HuH-7.5 (cell line): ENCODE results near the gene HAVCR1.
"Not testable (repeated sequence)": the region's sequence is repeated elsewhere in the genome, so short reads cannot be mapped to it uniquely, and the experiment has no call there.

Experiments
- DNase-seq: peaks from one replicate; pipeline ENCODE4 v3.0.0; 2011; ENCODE audit warnings: low spot score

Gene HAVCR1

DNA sequence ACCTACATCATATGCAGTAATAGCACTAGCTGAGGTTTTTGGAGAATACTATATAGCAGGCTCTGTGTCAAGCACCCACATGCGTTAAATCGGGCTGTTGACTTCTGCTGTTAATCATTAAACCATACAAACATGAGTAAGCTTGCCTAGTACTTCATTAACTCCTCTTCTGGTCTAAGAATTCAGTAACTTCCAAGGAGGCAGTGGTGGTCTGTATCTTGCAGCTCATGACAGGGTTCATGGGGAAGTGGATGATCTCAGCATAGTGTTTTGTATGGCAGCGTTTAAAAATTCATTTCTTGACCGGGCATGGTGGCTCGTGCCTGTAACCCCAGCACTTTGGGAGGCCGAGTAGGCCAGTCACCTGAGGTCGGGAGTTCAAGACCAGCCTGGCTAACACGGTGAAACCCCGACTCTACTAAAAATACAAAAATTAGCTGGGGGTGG, at the start of gene HAVCR1:
Gene HAVCR1 (minus strand): TSS at position 24 of the 447 bp plus-strand sequence. CDS start 1,173 bp downstream, outside the sequence.
- DNase-seq = peak; percentile 33

DNA sequence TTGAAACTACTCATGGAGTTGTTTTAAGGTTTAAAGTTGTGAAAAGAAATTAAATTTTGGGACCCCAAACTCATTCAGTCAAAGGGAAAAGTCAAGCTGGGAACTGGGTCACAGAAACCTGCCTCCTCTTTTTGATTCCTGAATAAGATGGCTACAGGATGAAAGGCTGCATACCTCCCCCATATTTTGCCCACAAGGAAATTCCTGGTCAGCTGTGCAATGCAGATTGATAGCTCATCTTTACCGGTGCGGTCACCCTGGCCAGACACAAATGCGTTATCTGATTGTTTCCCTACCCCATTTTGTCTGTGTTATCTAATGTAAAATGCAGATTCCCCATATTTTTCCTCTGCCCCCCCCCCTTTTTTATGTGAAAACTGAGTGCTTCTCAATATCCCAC, 48.6 kb upstream of the HAVCR1 start:
- no peak for DNase-seq

DNA sequence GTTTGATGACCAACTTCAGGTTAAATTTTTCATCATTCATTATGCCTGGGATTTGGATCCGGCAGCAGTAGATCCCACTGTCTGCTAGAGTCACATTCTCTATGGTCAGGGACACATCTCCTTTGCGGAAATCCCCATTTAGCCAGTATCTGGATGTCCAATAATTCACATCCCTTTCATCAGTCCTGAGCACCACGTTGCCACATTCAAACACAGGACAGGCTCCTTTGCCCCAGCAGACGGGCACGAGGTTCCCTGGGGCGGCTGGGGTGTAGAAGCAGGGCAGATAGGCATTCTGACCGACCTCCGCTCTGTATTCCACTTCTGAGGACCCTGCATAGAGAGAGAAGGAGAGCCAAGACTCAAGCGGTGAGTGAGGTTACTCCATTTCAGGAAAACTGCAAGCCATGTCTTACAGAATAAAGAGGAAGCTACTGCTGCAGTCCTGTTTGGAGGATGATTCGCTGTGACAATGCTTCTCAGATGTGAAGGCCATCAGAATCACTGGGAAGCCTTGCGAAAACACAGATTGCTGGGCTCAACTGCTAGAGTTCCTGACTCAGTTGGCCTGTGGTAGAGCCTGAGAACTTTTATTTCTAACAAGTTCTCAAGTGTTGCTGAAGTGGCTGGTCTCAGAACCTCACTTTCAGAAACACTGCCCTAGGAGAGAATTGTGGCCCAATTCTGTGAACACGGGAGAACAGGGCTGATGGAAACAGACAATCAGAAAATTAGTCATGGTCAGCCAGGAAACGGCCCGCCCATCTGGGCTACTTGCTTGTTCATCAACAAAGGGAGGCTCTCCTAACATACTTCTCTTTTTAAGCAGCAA, 47.9 kb upstream of the HAVCR1 start:
- DNase-seq = no peak

DNA sequence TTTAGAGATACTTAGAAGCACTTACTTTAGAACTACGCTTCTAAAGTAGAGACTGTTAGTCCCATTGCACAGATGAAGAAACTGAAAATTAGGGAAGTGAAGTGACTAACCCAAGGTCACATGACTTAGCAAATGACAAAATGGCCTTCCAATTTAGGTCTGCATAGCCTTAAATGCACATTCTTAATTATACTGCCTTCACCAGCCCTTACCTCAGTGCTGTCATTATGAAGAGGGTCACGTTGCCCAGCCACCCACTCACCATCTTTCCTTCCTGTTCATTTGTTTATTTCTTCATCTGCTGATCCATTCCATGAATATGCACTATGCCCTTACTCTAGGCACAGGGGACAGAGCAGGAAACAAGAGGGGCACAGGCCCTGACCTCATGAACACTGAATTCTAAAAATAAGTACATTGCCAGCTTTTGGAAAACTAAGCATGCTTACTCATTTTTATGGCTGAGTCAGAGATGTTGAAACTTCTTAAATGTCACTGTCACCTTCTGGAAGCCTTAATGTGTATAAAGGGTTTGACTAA, 41.3 kb upstream of the HAVCR1 start:
- DNase-seq = no peak

DNA sequence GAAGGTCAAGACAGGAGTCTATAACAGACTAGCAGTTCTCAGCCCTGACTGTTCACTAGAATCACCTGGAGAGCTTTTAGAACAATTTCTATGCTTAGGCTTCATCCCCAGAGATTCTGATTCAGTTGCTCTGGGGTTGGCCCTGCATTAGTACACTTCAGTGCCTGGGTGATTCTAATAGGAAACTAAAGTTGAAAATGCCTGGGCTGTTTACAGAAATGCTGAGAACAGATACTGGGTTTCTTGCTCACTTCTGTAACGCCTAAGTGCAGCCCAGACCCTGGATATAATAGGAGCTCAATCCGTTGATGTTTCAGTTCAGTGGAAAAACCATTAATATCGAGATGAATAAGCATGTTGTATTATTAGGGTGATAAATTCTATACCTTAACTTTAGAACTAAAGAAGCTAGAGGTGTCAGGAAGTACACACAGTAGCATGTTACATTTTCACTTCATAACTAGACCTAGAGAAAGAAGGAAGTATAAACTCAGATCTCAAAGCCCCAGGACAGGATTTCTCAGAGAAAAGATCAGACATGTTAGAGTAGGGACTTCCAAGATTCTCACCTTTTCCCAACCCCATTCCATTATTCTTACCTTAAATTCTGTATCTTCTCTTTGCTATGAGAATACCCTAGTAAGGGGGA, 29.6 kb upstream of the HAVCR1 start:
- DNase-seq = no peak

DNA sequence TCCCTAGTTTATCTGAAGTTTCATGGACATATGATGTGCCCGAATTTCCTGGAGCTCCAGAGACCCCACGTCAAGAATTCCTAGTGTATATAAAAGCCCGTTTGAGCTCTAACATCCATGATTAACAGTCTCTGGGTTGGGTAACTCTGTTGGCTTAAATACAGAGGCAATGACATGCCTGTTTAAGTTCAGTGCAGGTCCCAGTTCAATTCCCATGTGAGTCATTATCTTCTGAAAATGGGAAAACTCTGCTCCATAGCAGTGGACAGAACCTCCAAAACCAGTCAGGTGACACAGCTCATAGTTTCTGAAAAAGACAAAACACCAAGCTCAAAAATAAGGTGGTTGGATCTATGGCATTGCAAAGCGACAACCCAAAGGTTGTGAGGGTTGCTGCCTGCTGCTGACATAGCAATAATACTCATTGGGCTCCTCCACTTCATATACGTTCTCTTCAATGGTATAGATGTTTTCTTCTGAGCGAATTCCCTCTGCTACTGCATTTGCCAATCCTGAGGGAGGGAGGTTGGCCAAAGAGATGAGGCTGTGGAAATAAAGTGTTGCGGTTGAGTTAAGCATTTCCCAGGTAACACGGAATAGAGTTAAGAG, 27.9 kb upstream of the HAVCR1 start:
- DNase-seq = no peak

DNA sequence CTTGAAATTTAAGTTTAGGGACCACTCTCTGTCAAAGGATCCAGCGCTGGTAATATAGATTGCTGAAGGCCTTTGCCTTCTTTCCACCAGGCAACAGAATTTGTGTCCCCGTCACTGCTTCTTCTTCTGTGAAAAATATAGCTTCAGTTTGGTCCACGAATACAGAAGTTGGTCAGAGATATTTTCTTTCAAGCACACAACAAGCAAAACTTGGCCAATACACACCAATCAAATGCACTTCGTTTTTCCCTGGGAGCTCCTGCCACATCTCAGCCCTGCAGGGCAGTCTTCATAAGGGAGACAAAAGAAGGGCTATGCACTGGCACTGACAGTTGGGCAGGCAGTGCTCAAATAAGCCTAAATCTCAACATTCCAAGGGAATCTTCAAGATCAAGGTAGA, 27.0 kb upstream of the HAVCR1 start:
- DNase-seq = no peak

DNA sequence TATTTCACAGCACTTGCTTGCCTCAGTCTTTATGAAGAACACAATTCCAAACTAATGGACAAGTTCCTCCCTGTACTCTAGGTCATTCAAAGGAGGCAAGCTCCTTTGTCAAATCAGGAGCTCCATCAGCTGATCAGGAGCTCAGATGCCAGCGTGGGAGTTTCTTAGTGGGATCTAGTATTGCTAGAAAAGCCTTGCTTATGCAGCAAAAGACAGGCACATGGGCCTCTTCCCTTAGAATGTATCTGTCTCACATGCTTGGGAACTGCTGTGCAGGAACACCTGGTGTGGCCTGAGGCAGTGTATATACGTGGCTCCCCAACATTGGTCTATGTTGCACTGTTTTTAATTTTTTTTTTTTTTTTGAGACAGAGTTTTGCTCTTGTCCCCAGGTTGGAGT, 21.4 kb upstream of the HAVCR1 start:
- no peak for DNase-seq

DNA sequence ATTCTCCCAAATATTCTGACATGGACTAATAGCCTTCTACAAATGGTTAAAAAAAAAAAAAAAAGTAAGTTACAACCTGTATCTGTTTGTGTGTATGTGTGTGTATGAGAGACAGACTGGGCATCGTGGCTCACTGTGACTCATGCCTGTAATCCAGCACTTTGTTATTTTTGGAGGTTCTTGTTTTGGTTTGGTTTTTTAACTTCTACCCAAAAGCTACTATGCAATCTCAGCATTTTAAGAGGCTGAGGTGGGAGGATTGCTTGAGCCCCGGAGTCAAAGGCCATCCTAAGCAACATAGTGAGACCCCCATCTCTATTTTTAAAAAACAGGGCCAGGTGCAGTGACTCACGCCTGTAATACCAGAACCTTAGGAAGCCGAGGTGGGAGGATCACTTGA, 17.6 kb upstream of the HAVCR1 start:
- DNase-seq = no peak

DNA sequence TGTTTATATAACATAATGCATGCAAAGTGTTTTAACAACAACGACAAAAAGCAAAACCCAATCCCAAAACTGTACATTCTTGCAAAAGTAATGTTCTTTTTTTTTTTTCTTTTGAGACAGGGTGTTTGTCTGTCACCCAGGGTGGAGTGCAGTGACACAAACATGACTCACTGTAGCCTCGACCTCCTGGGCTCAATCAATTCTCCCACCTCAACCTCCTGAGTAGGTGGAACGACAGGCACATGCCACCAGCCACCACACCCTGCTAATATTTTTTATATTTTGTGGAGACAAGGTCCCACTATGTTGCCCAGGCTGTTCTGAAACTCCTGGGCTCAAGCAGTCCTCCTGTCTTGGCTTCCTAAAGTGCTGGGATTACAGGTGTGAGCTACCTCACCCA, 13.6 kb upstream of the HAVCR1 start:
- DNase-seq = no peak

DNA sequence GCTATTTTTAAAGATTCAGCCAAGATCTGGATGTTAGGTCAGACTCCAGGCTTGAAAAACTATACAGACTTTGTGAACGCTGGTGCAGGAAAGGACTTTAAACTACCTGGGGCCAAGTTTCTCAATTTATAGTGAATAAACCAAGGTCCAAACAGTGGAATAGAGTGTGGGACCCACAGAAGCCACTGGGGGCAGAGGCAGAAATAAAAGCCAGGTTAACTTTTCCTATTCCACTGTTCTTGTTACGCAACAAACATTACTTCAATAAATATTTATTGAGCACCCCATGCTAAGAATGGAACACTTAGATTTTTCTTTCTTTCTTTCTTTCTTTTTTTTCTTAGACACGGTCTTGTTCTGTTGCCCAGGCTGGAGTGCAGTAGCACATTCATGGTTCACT, 11.0 kb upstream of the HAVCR1 start:
- DNase-seq = no peak

DNA sequence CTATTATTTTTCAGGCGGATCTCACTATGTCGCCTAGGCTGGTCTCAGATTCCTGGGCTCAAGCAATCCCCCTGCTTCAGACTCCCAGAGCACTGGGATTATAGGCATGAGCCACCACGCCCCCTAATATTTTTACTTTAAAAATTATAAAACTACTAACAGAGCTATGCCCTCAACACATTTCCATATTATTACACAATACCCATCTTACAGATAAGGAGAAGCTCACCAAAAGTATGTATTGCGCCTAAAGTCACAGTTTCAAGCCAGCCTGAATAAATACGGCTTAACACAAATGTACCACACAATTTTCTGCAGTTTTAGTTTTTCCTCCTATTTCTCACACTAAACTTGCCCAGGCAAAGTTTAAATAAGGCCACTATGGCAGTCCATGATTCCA, 9.9 kb upstream of the HAVCR1 start:
- no peak for DNase-seq

DNA sequence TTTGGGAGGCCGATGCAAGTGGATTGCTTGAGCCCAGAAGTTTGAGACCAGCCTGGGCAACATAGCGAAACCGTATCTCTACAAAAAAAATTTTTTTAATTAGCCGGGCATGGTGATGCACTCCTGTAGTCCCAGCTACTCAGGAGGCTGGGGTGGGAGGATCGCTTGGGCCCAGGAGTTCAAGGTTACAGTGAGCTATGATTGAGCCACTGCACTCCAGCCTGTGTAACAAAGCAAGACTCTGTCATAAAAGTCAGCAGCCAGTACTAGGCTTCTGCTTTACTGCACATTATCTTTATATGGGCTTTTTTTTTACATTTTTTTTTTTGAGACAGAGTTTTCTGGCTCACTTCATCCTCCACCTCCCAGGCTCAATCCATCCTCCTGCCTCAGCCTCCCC, 9.4 kb upstream of the HAVCR1 start:
- DNase-seq = no peak

DNA sequence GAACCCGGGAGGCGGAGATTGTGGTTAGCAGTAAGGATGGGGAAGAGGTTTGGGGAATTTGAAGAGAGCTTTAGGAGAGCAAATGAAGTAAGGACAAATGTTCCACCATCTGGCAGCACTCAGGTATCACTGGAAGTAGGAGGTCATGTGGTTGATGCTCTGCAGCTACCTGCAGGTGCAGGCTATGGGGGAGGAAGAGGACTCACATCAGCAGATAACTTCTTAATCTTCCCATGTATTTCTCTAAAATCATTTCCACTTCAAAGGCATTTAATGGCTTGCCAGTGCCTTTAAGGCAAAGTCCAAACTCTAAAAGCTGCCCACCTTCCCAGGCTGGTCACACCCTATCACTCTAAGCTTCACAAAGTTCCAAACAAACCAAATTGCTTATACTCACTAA, 8.1 kb upstream of the HAVCR1 start:
- no peak for DNase-seq

DNA sequence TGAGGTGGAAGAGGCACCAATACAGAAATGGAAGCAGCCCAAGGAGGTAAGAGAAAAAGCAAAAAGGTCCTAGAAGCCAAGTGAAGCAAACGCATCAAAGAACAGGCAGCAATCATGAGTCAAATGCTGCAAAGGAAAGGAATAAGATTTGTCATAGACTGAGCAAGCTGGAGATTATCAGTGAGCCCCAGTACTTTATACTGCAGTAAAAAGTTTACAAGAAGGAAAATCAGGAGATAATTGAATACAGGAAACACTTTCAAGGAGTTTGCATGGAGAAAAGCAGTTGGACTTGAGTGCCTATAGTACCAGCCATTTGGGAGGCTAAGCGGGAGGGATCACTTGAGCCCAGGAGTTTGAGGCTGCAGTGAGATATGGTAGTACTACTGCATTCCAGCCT, 7.2 kb upstream of the HAVCR1 start:
- no peak for DNase-seq

DNA sequence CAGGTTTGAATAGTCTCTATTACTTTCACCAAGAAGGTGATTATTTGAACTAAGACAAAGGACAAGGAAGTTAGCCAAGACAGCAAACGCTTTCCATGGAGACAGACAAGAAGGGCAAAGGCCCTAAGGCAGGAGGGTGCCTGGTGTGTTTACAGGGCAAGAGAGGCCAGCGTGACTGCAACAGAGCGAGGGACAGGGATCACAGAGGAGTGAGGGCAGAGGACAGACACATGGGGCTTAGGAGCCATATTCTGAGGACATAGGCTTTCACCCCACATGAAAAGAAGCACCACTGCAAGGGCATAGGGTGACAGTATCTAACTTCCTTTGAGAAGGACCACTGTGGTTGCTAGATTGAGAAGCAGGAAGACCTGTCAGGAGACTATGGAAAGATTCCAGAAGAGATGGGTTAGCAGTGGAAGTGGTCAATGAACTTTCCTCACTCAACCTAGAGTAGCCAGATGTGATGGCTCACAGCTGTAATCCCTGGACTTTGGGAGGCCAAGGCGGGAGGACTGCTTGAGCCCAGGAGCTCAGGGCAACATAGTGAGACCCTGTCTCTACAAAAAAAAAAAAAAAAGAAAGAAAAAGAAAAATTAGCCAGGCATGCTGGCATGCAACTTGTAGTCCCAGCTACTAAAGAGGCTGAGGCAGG, 5.0 kb upstream of the HAVCR1 start:
- no peak for DNase-seq

DNA sequence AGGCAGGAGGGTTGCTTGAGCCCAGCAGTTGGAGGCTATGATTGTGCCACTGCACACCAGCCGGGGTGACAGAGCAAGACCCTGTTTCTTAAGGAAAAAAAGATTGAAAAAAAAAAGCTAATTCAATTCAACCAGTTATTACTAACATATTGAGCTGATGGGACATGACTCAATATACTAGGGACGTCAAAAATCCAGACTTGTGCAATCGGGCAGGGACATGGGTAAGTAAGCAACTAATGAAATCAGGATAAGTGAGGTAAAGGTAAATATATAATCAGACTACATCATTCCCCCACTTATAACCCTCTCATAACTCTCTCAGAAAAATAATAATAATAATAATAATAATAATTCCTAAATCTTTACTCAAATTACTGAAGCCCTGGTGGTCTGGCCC, 975 bp upstream of the HAVCR1 start:
- DNase-seq = no peak

DNA sequence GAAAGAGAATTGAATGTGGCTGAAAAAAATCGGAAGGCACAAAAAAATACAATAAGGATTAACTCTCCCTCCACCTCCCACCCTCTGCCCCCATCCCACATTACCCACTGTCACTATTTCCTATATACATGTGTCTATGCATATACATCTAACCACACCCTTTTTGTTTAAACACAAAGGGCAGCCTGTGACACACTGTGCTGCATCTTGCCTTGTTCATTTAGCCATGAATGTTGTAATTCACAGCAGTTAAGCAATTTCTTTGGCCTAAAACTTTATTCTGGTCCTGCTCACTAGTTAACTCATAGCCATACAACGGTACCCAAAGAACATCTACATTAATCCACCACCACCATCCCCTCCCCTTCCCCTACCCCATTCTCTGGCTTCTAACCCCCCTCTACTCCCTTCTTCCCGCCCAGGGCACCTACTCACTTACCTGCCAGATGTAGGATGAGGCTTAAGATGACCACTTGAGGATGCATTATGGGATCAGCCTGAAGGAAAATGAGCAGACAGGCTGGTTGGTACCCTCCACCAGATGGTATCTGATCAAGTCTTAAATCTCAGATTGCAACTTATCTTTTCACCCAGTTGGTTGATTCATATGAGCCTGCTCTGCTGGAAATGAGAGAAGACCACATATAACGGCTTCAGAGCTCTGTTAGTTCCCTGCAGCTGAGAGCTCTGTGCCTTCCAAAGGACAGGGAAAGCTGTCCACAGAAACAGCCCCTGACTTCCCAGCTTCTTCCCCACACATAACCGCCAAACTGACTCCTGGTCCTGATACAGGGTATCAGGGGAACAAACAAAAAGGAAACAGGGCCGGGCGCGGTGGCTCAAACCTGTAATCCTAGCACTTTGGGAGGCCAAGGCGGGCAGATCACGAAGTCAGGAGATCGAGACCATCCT, 1.2 kb downstream of the HAVCR1 start:
- DNase-seq = no peak

DNA sequence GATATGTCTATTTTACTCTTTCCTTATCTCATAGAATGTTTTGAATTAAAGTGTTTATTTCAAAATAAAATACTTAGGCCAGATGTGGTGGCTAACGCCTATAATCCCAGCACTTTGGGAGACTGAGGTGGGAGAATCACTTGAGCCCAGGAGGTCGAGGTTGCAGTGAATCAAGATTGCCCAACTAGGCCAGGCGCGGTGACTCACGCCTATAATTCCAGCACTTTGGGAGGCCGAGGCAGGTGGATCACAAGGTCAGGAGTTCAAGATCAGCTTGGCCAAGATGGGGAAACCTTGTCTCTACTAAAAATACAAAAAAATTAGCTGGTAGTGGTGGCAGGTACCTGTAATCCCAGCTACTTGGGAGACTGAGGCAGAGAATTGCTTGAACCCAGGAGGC, 2.1 kb downstream of the HAVCR1 start:
- DNase-seq = not testable (repeated sequence)

DNA sequence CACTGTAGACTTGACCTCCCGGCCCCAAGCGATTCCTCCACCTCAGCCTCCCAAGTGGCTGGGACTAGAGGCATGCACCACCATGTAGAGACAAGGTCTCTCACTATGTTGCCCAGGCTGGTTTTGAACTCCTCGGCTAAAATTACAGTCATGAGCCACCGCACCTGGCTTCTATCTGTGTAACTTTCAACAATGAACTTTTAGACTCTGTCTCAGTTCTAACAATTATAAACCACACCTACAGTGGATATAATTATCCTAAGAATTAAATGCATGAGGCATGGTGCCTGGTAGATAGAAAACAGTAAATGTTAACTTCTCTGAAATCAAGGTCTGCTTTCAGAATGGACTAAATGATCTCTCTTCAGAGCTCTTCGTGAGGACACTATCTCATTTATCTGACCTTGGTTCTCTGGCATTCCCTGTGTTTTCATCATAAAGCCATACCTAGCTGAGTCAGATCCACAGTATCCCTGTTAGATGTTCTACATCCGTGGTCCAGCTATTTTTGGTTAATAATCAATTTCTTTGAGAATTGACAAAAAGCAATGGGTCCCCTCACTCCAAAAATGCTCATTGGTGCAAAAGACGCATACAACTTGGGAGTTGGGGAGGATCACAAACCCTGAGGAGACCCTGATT, 7.2 kb downstream of the HAVCR1 start:
- no peak for DNase-seq

DNA sequence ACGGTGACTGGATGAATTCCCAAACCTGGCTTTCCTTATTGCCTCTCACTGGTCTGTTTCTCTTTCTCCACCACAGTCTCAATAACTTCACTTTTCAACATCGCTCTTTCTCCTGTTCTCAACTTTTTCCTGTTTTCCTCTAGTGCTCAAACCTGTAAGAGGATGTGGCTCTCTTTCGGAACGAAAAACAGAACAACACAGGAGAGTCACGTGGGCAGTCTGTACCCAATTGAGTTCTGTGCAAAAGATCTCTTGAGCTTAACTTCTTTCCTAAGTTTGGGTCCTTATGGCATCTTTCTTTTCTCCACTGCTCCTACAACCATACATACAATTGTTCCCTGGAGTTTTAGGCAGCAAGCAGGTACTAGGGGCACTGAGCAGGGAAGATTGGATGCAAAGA, 8.9 kb downstream of the HAVCR1 start:
- no peak for DNase-seq
